A549 (cell line): ENCODE results near the gene ATP2C2. TPM values are rescaled to one million over a fixed set of nuclear protein-coding genes. Genes with fewer than 3 reads are reported as not detected.

Experiments used
- ATAC-seq, 2 experiments: fragments of 200-7000 bp in 1 of 2; fragments of >200 bp in 1 of 2; cut with Nextera tagmentation in 1 of 2; cut with Tn5 transposase in 1 of 2; 3 replicates each; pipeline versions ENCODE4 v1.8.0 to v1.9.1; 2018 to 2020; ENCODE audit warnings: mild to moderate bottlenecking in 1 of 2, moderate library complexity in 1 of 2
- CTCF ChIA-PET: fragments of 300-600 bp; sonication (Branson Sonifier 250); formaldehyde crosslinking; extraction: SDS; loops from one replicate; lab custom pipeline; 2021; ENCODE audit warnings: antibody characterized with exemption, inconsistent platforms; lab: Yijun Ruan, JAX
- POLR2A ChIA-PET: fragments of 350-600 bp; formaldehyde crosslinking; extraction: SDS; loops from one replicate; lab custom pipeline; 2021; ENCODE audit warnings: antibody characterized with exemption, inconsistent platforms; lab: Yijun Ruan, JAX
- DNase-seq, 2 experiments: peaks; one replicate each; pipeline versions ENCODE4 v3.0.0 to v3.0.0-alpha.2; 2011 to 2016; ENCODE audit warnings: low read depth in 1 of 2, low spot score in 1 of 2
- FAIRE-seq: peaks from 2 replicates; lab custom pipeline; 2011; peaks lifted over from hg19 to GRCh38; lab: Jason Lieb, UNC
- H3K27ac ChIP-seq, 2 experiments: fragments of >200 bp; sonication (Bioruptor Twin); formaldehyde crosslinking; 3 replicates each; pipeline ENCODE4 v1.5.1; 2016 to 2017
- H3K4me1 ChIP-seq: fragments of >200 bp; sonication (Bioruptor Twin); formaldehyde crosslinking; 3 replicates; pipeline ENCODE4 v1.6.1; 2016
- H3K4me2 ChIP-seq: fragments of >200 bp; sonication (Bioruptor Twin); formaldehyde crosslinking; 3 replicates; pipeline ENCODE4 v1.6.1; 2016
- H3K4me3 ChIP-seq: fragments of >200 bp; sonication (Bioruptor Twin); formaldehyde crosslinking; 3 replicates; pipeline ENCODE4 v1.5.1; 2016
- H3K9me3 ChIP-seq: fragments of >200 bp; sonication (Bioruptor Twin); formaldehyde crosslinking; 3 replicates; pipeline ENCODE4 v1.6.1; 2016
- BHLHE40 ChIP-seq: IDR thresholded peaks from 2 replicates; pipeline ENCODE4 v1.6.1; 2012; ENCODE audit warnings: low read depth, low read length, inconsistent platforms
- CHD4 ChIP-seq: fragments of 200-600 bp; sonication (generic); IDR thresholded peaks from 2 replicates; pipeline ENCODE4 v1.6.1; 2016; ENCODE audit warnings: antibody characterized with exemption, mild to moderate bottlenecking, borderline replicate concordance
- EHMT2 ChIP-seq: fragments of 200-600 bp; sonication (generic); IDR thresholded peaks from 2 replicates; pipeline ENCODE4 v1.6.1; 2016; ENCODE audit warnings: antibody characterized with exemption, low read depth, mild to moderate bottlenecking, moderate library complexity
- FOSB ChIP-seq: fragments of 250-450 bp; sonication (Bioruptor Pico); IDR thresholded peaks from 2 replicates; pipeline ENCODE4 v1.5.0; 2020; ENCODE audit warnings: mild to moderate bottlenecking, moderate library complexity
- GATA3 ChIP-seq: IDR thresholded peaks from 2 replicates; pipeline ENCODE4 v1.6.1; 2012; ENCODE audit warnings: borderline replicate concordance
- HOXB13 ChIP-seq: fragments of 250-450 bp; sonication (Bioruptor Pico); IDR thresholded peaks from 2 replicates; pipeline ENCODE4 v1.5.0; 2020; ENCODE audit warnings: low read depth, mild to moderate bottlenecking, moderate library complexity
- JUN ChIP-seq, 2 experiments: fragments of >200 bp; sonication (Bioruptor Twin); formaldehyde crosslinking; IDR thresholded peaks; 2 replicates in 1 of 2; 3 replicates in 1 of 2; pipeline ENCODE4 v1.6.1; 2016 to 2017
- JUNB ChIP-seq: fragments of >200 bp; sonication (Bioruptor Twin); formaldehyde crosslinking; IDR thresholded peaks from 2 replicates; pipeline ENCODE4 v1.6.1; 2016
- MAFK ChIP-seq: fragments of 450-650 bp; IDR thresholded peaks from 2 replicates; pipeline ENCODE4 v1.6.1; 2014; ENCODE audit not compliant: partially characterized antibody
- MAX ChIP-seq: IDR thresholded peaks from 2 replicates; pipeline ENCODE4 v1.6.1; 2012
- NFE2L2 ChIP-seq: fragments of 150-350 bp; conservative IDR thresholded peaks from 2 replicates; pipeline ENCODE4 v1.6.1; 2014; ENCODE audit warnings: low read length
- NR3C1 ChIP-seq: fragments of >200 bp; sonication (Bioruptor Twin); formaldehyde crosslinking; IDR thresholded peaks from 3 replicates; pipeline ENCODE4 v1.6.1; 2017
- PBX3 ChIP-seq: IDR thresholded peaks from 2 replicates; pipeline ENCODE4 v1.6.1; 2012
- PHF8 ChIP-seq: fragments of 200-600 bp; sonication (generic); IDR thresholded peaks from 2 replicates; pipeline ENCODE4 v1.6.1; 2016; ENCODE audit warnings: low read depth, mild to moderate bottlenecking, antibody characterized with exemption, moderate library complexity, borderline replicate concordance
- POLR2A ChIP-seq: IDR thresholded peaks from 2 replicates; pipeline ENCODE4 v1.6.1; 2012; ENCODE audit warnings: mild to moderate bottlenecking, low read length
- RCOR1 ChIP-seq: fragments of 150-350 bp; IDR thresholded peaks from 2 replicates; pipeline ENCODE4 v1.6.1; 2014; ENCODE audit warnings: antibody characterized with exemption, low read length, low read depth
- RNF2 ChIP-seq: fragments of 200-600 bp; sonication (generic); IDR thresholded peaks from 2 replicates; pipeline ENCODE4 v1.6.1; 2016; ENCODE audit warnings: low read depth, mild to moderate bottlenecking, antibody characterized with exemption, moderate library complexity, borderline replicate concordance
- SMC3 ChIP-seq: fragments of >200 bp; sonication (Bioruptor Twin); formaldehyde crosslinking; IDR thresholded peaks from 3 replicates; pipeline ENCODE4 v1.6.1; 2018; ENCODE audit warnings: inconsistent platforms
- TFCP2L1 ChIP-seq: fragments of 250-450 bp; sonication (Bioruptor Pico); IDR thresholded peaks from 2 replicates; pipeline ENCODE4 v1.5.0; 2021; ENCODE audit warnings: mild to moderate bottlenecking
- ZC3H11A ChIP-seq: fragments of 450-650 bp; IDR thresholded peaks from 2 replicates; pipeline ENCODE4 v1.6.1; 2014; ENCODE audit warnings: antibody characterized with exemption, mild to moderate bottlenecking
- ZFP36 ChIP-seq: fragments of 450-650 bp; IDR thresholded peaks from 2 replicates; pipeline ENCODE4 v1.6.1; 2014; ENCODE audit warnings: borderline replicate concordance; ENCODE audit not compliant: partially characterized antibody
- ZSCAN20 ChIP-seq: fragments of 250-450 bp; sonication (Bioruptor Pico); IDR thresholded peaks from 2 replicates; pipeline ENCODE4 v1.8.0; 2022; ENCODE audit warnings: mild to moderate bottlenecking, moderate library complexity
- WGBS: methylation state at CpG from one replicate; pipeline ENCODE4 v1.1.6; 2017; ENCODE audit errors: missing lambda C conversion rate; 5-methylcytosine and 5-hydroxymethylcytosine counted together
- polyA plus RNA-seq, 4 experiments: library from polyadenylated mRNA; depleted of rRNA in 3 of 4; stranded (reverse); fragments of >200 nt; fragmentation: RNase III in 1 of 4; extraction: RNeasy Plus Mini Kit Qiagen cat#74134 plus additional on column Dnase treatment in 1 of 4; gene quantifications; 2 replicates in 3 of 4; 3 replicates in 1 of 4; pipeline ENCODE4 v1.2.3, GENCODE V29; 2011 to 2017
- TF ChIP-seq, protein P1 (sequence below): fragments of >200 bp; sonication (Bioruptor Twin); formaldehyde crosslinking; IDR thresholded peaks from 2 replicates; pipeline ENCODE4 v1.6.1; 2016
- TF ChIP-seq, protein P2 (sequence below): fragments of 150-350 bp; IDR thresholded peaks from 2 replicates; pipeline ENCODE4 v1.6.1; 2014; ENCODE audit warnings: low read depth, mild to moderate bottlenecking, low read length
- TF ChIP-seq, protein P3 (sequence below): fragments of 250-450 bp; sonication (Bioruptor Pico); IDR thresholded peaks from 2 replicates; pipeline ENCODE4 v1.5.0; 2020; ENCODE audit warnings: low read depth, mild to moderate bottlenecking, moderate library complexity
- TF ChIP-seq, protein P4 (sequence below): fragments of 200-600 bp; sonication (generic); IDR thresholded peaks from 2 replicates; pipeline ENCODE4 v1.6.1; 2016; ENCODE audit warnings: antibody characterized with exemption, mild to moderate bottlenecking, moderate library complexity

The ATP2C2 gene
- polyA plus RNA-seq, 2 of the 4 experiments (the other 2 are of a cell fraction): 0.14 to 0.17 TPM

- Histone ChIP-seq H3K4me1 (no peaks in the 10 kb centered on the region), H3K27ac (no peak overlapping the region), H3K4me2 (no peak overlapping the region), H3K4me3 (no peak overlapping the region), H3K9me3 (no peaks in the 10 kb centered on the region)
- no peak for DNase-seq
- ATAC-seq: no peak
- CTCF ChIA-PET: no interaction called here
- POLR2A ChIA-PET: no interaction called here
- FAIRE-seq: no peak
- WGBS: 51% methylated on average over 6 of the region's 6 CpGs
- TF ChIP-seq ZSCAN20 (no peak), ZC3H11A (no peak), JUN (IDR thresholded peaks at IDR 0.05) (no peak), CHD4 (no peak), RCOR1 (no peak), NR3C1 (no peak), POLR2A (no peak), TFCP2L1 (CRISPR knock-in tag) (no peak), GATA3 (no peak), PBX3 (no peak), BHLHE40 (no peak), NFE2L2 (no peak), RNF2 (no peak), MAFK (no peak), ZFP36 (no peak), HOXB13 (CRISPR knock-in tag) (no peak)
- TF ChIP-seq, protein P1, sequence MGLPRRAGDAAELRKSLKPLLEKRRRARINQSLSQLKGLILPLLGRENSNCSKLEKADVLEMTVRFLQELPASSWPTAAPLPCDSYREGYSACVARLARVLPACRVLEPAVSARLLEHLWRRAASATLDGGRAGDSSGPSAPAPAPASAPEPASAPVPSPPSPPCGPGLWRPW: no peak
- TF ChIP-seq, protein P2, sequence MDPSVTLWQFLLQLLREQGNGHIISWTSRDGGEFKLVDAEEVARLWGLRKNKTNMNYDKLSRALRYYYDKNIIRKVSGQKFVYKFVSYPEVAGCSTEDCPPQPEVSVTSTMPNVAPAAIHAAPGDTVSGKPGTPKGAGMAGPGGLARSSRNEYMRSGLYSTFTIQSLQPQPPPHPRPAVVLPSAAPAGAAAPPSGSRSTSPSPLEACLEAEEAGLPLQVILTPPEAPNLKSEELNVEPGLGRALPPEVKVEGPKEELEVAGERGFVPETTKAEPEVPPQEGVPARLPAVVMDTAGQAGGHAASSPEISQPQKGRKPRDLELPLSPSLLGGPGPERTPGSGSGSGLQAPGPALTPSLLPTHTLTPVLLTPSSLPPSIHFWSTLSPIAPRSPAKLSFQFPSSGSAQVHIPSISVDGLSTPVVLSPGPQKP: no peak
Measured at GRCh38 chr16:84348386-84348888, 19.9 kb upstream of the ATP2C2 start.

GRCh38 chr16:84349862-84350684 lies 18.3 kb upstream of the ATP2C2 start:
- Histone ChIP-seq H3K4me1 (no peaks in the 10 kb centered on the region), H3K4me3 (no peak overlapping the region), H3K4me2 (no peak overlapping the region), H3K27ac (no peak overlapping the region), H3K9me3 (no peaks in the 10 kb centered on the region)
- POLR2A ChIA-PET: no interaction called here
- FAIRE-seq (no peak), ATAC-seq (no peak), DNase-seq (no peak)
- WGBS: 70% methylated on average over 11 of the region's 11 CpGs
- TF ChIP-seq, protein P3, sequence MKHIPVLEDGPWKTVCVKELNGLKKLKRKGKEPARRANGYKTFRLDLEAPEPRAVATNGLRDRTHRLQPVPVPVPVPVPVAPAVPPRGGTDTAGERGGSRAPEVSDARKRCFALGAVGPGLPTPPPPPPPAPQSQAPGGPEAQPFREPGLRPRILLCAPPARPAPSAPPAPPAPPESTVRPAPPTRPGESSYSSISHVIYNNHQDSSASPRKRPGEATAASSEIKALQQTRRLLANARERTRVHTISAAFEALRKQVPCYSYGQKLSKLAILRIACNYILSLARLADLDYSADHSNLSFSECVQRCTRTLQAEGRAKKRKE (CRISPR knock-in tag): no peak
- TF ChIP-seq MAX (no peak), EHMT2 (no peak), POLR2A (no peak), PHF8 (no peak), JUNB (no peak), ZFP36 (no peak), SMC3 (no peak), FOSB (CRISPR knock-in tag) (no peak), ZSCAN20 (no peak)
- TF ChIP-seq, protein P4, sequence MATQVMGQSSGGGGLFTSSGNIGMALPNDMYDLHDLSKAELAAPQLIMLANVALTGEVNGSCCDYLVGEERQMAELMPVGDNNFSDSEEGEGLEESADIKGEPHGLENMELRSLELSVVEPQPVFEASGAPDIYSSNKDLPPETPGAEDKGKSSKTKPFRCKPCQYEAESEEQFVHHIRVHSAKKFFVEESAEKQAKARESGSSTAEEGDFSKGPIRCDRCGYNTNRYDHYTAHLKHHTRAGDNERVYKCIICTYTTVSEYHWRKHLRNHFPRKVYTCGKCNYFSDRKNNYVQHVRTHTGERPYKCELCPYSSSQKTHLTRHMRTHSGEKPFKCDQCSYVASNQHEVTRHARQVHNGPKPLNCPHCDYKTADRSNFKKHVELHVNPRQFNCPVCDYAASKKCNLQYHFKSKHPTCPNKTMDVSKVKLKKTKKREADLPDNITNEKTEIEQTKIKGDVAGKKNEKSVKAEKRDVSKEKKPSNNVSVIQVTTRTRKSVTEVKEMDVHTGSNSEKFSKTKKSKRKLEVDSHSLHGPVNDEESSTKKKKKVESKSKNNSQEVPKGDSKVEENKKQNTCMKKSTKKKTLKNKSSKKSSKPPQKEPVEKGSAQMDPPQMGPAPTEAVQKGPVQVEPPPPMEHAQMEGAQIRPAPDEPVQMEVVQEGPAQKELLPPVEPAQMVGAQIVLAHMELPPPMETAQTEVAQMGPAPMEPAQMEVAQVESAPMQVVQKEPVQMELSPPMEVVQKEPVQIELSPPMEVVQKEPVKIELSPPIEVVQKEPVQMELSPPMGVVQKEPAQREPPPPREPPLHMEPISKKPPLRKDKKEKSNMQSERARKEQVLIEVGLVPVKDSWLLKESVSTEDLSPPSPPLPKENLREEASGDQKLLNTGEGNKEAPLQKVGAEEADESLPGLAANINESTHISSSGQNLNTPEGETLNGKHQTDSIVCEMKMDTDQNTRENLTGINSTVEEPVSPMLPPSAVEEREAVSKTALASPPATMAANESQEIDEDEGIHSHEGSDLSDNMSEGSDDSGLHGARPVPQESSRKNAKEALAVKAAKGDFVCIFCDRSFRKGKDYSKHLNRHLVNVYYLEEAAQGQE: no peak
- TF ChIP-seq, protein P2: no peak
- CTCF ChIA-PET: interaction anchor here (1.1 kb wide), 1 partner anchor 9 kb away, joined by 3 read pairs; no protein-coding TSS in a partner anchor
